Measurements from ENCODE around the gene FAM9B. TPM values are rescaled to one million over a fixed set of nuclear protein-coding genes. Genes with fewer than 3 reads are reported as not detected.

The FAM9B gene
- total and polyA plus RNA-seq, 8 donors: not detected

DNA sequence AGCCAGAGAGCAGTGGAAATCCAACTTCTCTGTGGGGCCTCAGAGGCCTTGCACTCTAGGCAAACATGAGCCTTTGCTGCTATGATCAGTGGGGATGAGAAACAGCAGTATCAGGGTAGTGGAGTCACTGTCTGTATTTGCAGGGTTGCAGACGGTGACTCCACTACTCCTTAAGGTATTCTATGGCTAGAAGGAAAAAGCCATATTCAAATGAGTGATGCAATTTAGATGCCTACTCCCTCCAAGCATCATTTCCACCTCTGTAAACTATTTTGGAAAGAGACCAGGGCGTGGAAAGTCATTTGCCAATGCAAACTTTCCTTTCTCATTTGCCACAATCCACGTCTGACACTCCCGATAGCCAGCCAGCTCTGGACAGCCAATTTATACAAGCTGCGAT is 35.6 kb upstream of the FAM9B start:
- Histone ChIP-seq H3K36me3 (no peaks in the 10 kb centered on the region), H3K9me3 (no peaks in the 10 kb centered on the region), H3K4me3 (no peak overlapping the region), H3K27me3 (no peaks in the 10 kb centered on the region), H3K27ac (no peak overlapping the region), H3K4me1 (no peaks in the 10 kb centered on the region)
- WGBS, 5 donors: 67 to 73% (median 71%) methylated on average over 5 of the region's 5 CpGs
- no peak for TF ChIP-seq POLR2A (IDR thresholded peaks at IDR 0.05)
- intact Hi-C loops (cut with DNase I; ENCODE audit: low total_unique reads): no loop called here
- DNase-seq: no peak

DNA sequence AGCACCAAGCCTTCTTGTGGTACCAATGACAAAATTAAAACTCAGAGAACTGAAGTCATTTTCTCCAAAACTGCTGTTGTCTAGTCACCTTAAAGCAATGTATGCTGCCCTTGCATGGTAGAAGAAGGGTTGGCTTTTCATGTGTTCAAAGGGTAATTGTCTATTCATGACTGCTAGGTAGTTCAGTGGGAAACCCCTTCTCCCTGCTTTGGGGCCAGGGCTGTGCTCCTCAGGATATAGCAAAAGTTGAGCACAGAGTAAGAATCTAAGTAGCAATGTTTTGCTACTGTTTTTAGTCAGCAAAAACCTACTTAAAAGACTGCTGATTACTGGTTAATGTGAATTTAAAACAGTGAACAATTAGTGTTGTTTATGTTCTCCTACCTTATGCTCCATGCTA is 30.8 kb upstream of the FAM9B start:
- no peaks in the 10 kb centered on the region for H3K9me3 ChIP-seq
- intact Hi-C loops (cut with DNase I; ENCODE audit: low total_unique reads): no loop called here

GRCh38 chrX:9062641-9063040 is 28.7 kb upstream of the FAM9B start:
- no peaks in the 10 kb centered on the region for H3K9me3 ChIP-seq
- H3K36me3 ChIP-seq: no peaks in the 10 kb centered on the region
- no peak overlapping the region for H3K4me3 ChIP-seq
- H3K4me1 ChIP-seq: no peaks in the 10 kb centered on the region
- no peaks in the 10 kb centered on the region for H3K27me3 ChIP-seq
- 17 to 46% (median 26%) methylated on average over 3 of the region's 3 CpGs for WGBS, 5 donors
- H3K27ac ChIP-seq: no peak overlapping the region
- DNase-seq: no peak
- intact Hi-C loops (cut with DNase I; ENCODE audit: low total_unique reads): no loop called here
- TF ChIP-seq EP300 (IDR thresholded peaks at IDR 0.05) (no peak), POLR2A (IDR thresholded peaks at IDR 0.05) (no peak), POLR2AphosphoS5 (IDR thresholded peaks at IDR 0.05) (no peak)
- TF ChIP-seq, protein P1, sequence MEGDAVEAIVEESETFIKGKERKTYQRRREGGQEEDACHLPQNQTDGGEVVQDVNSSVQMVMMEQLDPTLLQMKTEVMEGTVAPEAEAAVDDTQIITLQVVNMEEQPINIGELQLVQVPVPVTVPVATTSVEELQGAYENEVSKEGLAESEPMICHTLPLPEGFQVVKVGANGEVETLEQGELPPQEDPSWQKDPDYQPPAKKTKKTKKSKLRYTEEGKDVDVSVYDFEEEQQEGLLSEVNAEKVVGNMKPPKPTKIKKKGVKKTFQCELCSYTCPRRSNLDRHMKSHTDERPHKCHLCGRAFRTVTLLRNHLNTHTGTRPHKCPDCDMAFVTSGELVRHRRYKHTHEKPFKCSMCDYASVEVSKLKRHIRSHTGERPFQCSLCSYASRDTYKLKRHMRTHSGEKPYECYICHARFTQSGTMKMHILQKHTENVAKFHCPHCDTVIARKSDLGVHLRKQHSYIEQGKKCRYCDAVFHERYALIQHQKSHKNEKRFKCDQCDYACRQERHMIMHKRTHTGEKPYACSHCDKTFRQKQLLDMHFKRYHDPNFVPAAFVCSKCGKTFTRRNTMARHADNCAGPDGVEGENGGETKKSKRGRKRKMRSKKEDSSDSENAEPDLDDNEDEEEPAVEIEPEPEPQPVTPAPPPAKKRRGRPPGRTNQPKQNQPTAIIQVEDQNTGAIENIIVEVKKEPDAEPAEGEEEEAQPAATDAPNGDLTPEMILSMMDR (IDR thresholded peaks at IDR 0.05): no peak

More for the DNA sequence above, 30.8 kb upstream of the FAM9B start:
- H3K27ac ChIP-seq: no peak overlapping the region
- TF ChIP-seq, protein P1 (IDR thresholded peaks at IDR 0.05): no peak
- no peak for TF ChIP-seq POLR2A (IDR thresholded peaks at IDR 0.05)
- no peak for TF ChIP-seq POLR2AphosphoS5 (IDR thresholded peaks at IDR 0.05)
- no peak for TF ChIP-seq EP300 (IDR thresholded peaks at IDR 0.05)
- DNase-seq: no peak
- no peak overlapping the region for H3K4me3 ChIP-seq
- H3K36me3 ChIP-seq: no peaks in the 10 kb centered on the region
- no peaks in the 10 kb centered on the region for H3K4me1 ChIP-seq
- H3K27me3 ChIP-seq: no peaks in the 10 kb centered on the region

- Histone ChIP-seq H3K4me1 (no peaks in the 10 kb centered on the region), H3K27ac (no peak overlapping the region), H3K4me3 (no peak overlapping the region), H3K27me3 (no peaks in the 10 kb centered on the region), H3K36me3 (no peaks in the 10 kb centered on the region), H3K9me3 (no peaks in the 10 kb centered on the region)
- 73 to 86% (median 83%) methylated on average over 2 of the region's 2 CpGs for WGBS, 5 donors
- DNase-seq: no peak
- intact Hi-C loops (cut with DNase I; ENCODE audit: low total_unique reads): no loop called here
- TF ChIP-seq POLR2A (IDR thresholded peaks at IDR 0.05): no peak
- no peak for TF ChIP-seq POLR2AphosphoS5 (IDR thresholded peaks at IDR 0.05)
- TF ChIP-seq EP300 (IDR thresholded peaks at IDR 0.05): no peak
- TF ChIP-seq, protein P1 (IDR thresholded peaks at IDR 0.05): no peak
Observed at GRCh38 chrX:9055354-9055753, 21.4 kb upstream of the FAM9B start.

DNA sequence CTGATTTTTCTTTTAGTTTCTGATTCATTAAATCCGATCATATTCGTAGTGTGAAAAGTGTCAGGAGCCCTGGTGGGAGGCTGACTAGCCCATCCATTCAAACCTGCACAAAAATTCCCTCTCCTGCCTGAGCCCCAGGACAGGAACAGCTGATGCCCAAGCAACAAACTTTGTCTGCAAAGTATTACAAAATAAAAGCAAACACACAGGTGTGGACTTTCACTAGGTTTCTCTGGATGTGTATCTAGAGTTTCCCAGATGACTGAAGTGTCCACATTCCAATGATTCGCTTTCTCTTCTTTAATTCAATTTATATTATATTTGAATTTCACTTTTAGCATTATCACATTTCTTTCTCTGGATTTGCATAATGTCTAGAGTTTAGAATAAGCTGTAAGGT is 18.2 kb upstream of the FAM9B start:
- H3K27ac ChIP-seq: no peak overlapping the region
- H3K36me3 ChIP-seq: no peaks in the 10 kb centered on the region
- TF ChIP-seq EP300 (IDR thresholded peaks at IDR 0.05): no peak
- TF ChIP-seq POLR2A (IDR thresholded peaks at IDR 0.05): no peak
- TF ChIP-seq, protein P1 (IDR thresholded peaks at IDR 0.05): no peak
- TF ChIP-seq POLR2AphosphoS5 (IDR thresholded peaks at IDR 0.05): no peak
- DNase-seq: no peak
- H3K27me3 ChIP-seq: no peaks in the 10 kb centered on the region
- intact Hi-C loops (cut with DNase I; ENCODE audit: low total_unique reads): no loop called here
- no peaks in the 10 kb centered on the region for H3K9me3 ChIP-seq
- no peaks in the 10 kb centered on the region for H3K4me1 ChIP-seq
- WGBS, 5 donors: 74 to 93% (median 89%) methylated on average over 3 of the region's 3 CpGs
- no peak overlapping the region for H3K4me3 ChIP-seq

Measured in stomach (tissue), 9 donors.